H9 (cell line): ENCODE results near the gene TMPRSS7. TPM values are rescaled to one million over a fixed set of nuclear protein-coding genes. Genes with fewer than 3 reads are reported as not detected.
A peak's percentile ranks its signal among the peaks of the same experiment; 100 is the strongest.

Experiments
- DNase-seq: peaks from one replicate; pipeline ENCODE4 v3.0.0-alpha.2; 2017
- H2AFZ ChIP-seq: one replicate; pipeline ENCODE4 v1.6.1; 2013; ENCODE audit warnings: mild to moderate bottlenecking, low read length, control low read depth, moderate library complexity
- H2AK5ac ChIP-seq: 2 replicates; pipeline ENCODE4 v1.6.1; 2013; ENCODE audit warnings: low read length, control low read depth, mixed read lengths; ENCODE audit not compliant: insufficient read length
- H2BK120ac ChIP-seq: one replicate; pipeline ENCODE4 v1.6.1; 2013; ENCODE audit warnings: low read depth, mild to moderate bottlenecking, low read length, control low read depth, inconsistent platforms; ENCODE audit not compliant: poor library complexity, severe bottlenecking
- H2BK12ac ChIP-seq: 2 replicates; pipeline ENCODE4 v1.6.1; 2013; ENCODE audit warnings: low read length, control low read depth, mixed read lengths, low read depth; ENCODE audit not compliant: insufficient read length
- H2BK15ac ChIP-seq: 2 replicates; pipeline ENCODE4 v1.6.1; 2013; ENCODE audit warnings: low read depth, low read length, control low read depth
- H2BK20ac ChIP-seq: one replicate; pipeline ENCODE4 v1.6.1; 2013; ENCODE audit warnings: low read depth, mild to moderate bottlenecking, low read length, control low read depth, inconsistent platforms; ENCODE audit not compliant: poor library complexity, severe bottlenecking
- H2BK5ac ChIP-seq: 2 replicates; pipeline ENCODE4 v1.6.1; 2013; ENCODE audit warnings: low read length, control low read depth, mixed read lengths; ENCODE audit not compliant: insufficient read length
- H3K14ac ChIP-seq: 2 replicates; pipeline ENCODE4 v1.6.1; 2013; ENCODE audit warnings: low read length, control low read depth; ENCODE audit not compliant: insufficient read depth
- H3K18ac ChIP-seq: 2 replicates; pipeline ENCODE4 v1.6.1; 2013; ENCODE audit warnings: low read depth, mild to moderate bottlenecking, mixed read lengths, low read length, control low read depth; ENCODE audit not compliant: insufficient read length
- H3K23ac ChIP-seq: 2 replicates; pipeline ENCODE4 v1.6.1; 2013; ENCODE audit warnings: low read length, control low read depth, mixed read lengths, low read depth; ENCODE audit not compliant: insufficient read length
- H3K23me2 ChIP-seq: 2 replicates; pipeline ENCODE4 v1.6.1; 2013; ENCODE audit warnings: low read depth, mild to moderate bottlenecking, mixed read lengths, low read length, control low read depth; ENCODE audit not compliant: insufficient read length, poor library complexity, severe bottlenecking
- H3K27ac ChIP-seq: 2 replicates; pipeline ENCODE4 v1.5.1; 2013; ENCODE audit warnings: low read length, control low read depth, mixed read lengths, low read depth; ENCODE audit not compliant: insufficient read length
- H3K27me3 ChIP-seq: 2 replicates; pipeline ENCODE4 v1.6.1; 2013; ENCODE audit warnings: low read length, control low read depth, inconsistent platforms; ENCODE audit not compliant: insufficient read depth
- H3K4ac ChIP-seq: 2 replicates; pipeline ENCODE4 v1.6.1; 2013; ENCODE audit warnings: low read depth, mild to moderate bottlenecking, control low read depth, inconsistent platforms, low read length, moderate library complexity
- H3K4me1 ChIP-seq: 2 replicates; pipeline ENCODE4 v1.6.1; 2013; ENCODE audit warnings: low read length, control low read depth, inconsistent platforms; ENCODE audit not compliant: insufficient read depth
- H3K4me2 ChIP-seq: 2 replicates; pipeline ENCODE4 v1.6.1; 2013; ENCODE audit warnings: low read length, control low read depth, mixed read lengths; ENCODE audit not compliant: insufficient read length, insufficient read depth
- H3K56ac ChIP-seq: 2 replicates; pipeline ENCODE4 v1.6.1; 2013; ENCODE audit warnings: low read depth, mild to moderate bottlenecking, mixed read lengths, low read length, control low read depth; ENCODE audit not compliant: insufficient read length
- H3K79me1 ChIP-seq: 2 replicates; pipeline ENCODE4 v1.6.1; 2013; ENCODE audit warnings: low read depth, mild to moderate bottlenecking, moderate library complexity, low read length, control low read depth, inconsistent platforms; ENCODE audit not compliant: insufficient read depth, poor library complexity, severe bottlenecking
- H3K79me2 ChIP-seq: 2 replicates; pipeline ENCODE4 v1.6.1; 2013; ENCODE audit warnings: low read length, control low read depth, inconsistent platforms; ENCODE audit not compliant: insufficient read depth
- H3K9ac ChIP-seq: 2 replicates; pipeline ENCODE4 v1.6.1; 2013; ENCODE audit warnings: low read length, control low read depth, mixed read lengths; ENCODE audit not compliant: insufficient read length; ENCODE audit errors: extremely low read depth
- H3K9me3 ChIP-seq: one replicate; pipeline ENCODE4 v1.6.1; 2013; ENCODE audit warnings: low read depth, low read length, inconsistent platforms; ENCODE audit not compliant: control insufficient read depth
- H3T11ph ChIP-seq: one replicate; pipeline ENCODE4 v1.6.1; 2013; ENCODE audit warnings: mild to moderate bottlenecking, low read length, control low read depth, inconsistent platforms
- H4K20me1 ChIP-seq: one replicate; pipeline ENCODE4 v1.6.1; 2013; ENCODE audit not compliant: control insufficient read depth, insufficient read length, insufficient read depth
- H4K5ac ChIP-seq: 2 replicates; pipeline ENCODE4 v1.6.1; 2013; ENCODE audit warnings: low read depth, mild to moderate bottlenecking, mixed read lengths, low read length, control low read depth; ENCODE audit not compliant: insufficient read length
- H4K8ac ChIP-seq: replicated peaks from 2 replicates; pipeline ENCODE4 v1.6.1; 2013; ENCODE audit warnings: low read length, control low read depth, mixed read lengths, low read depth; ENCODE audit not compliant: insufficient read length
- H4K91ac ChIP-seq: 2 replicates; pipeline ENCODE4 v1.6.1; 2013; ENCODE audit warnings: low read depth, mild to moderate bottlenecking, moderate library complexity, mixed read lengths, low read length, control low read depth; ENCODE audit not compliant: insufficient read length
- H3K27ac Mint-ChIP-seq, 3 experiments: 2 replicates in 2 of 3; 3 replicates in 1 of 3; pipeline ENCODE4 v1.8.0; 2020 to 2021; ENCODE audit warnings: mixed read lengths in 3 of 3, mild to moderate bottlenecking in 1 of 3, moderate library complexity in 1 of 3
- H3K27me3 Mint-ChIP-seq: 2 replicates; pipeline ENCODE4 v1.8.0; 2021; ENCODE audit warnings: low read depth, mild to moderate bottlenecking, moderate library complexity, mixed read lengths
- H3K36me3 Mint-ChIP-seq, 3 experiments: 2 replicates in 2 of 3; 3 replicates in 1 of 3; pipeline ENCODE4 v1.8.0; 2020 to 2021; ENCODE audit warnings: low read depth in 3 of 3, mixed read lengths in 3 of 3; ENCODE audit not compliant: insufficient read depth in 1 of 3
- H3K4me1 Mint-ChIP-seq, 2 experiments: 2 replicates each; pipeline ENCODE4 v1.8.0; 2020; ENCODE audit warnings: mixed read lengths in 2 of 2
- H3K4me3 Mint-ChIP-seq, 2 experiments: 2 replicates in 1 of 2; 3 replicates in 1 of 2; pipeline ENCODE4 v1.8.0; 2020 to 2021; ENCODE audit warnings: mild to moderate bottlenecking in 2 of 2, mixed read lengths in 2 of 2, moderate library complexity in 1 of 2
- H3K9me3 Mint-ChIP-seq, 2 experiments: 2 replicates in 1 of 2; 3 replicates in 1 of 2; pipeline ENCODE4 v1.8.0; 2020; ENCODE audit warnings: mild to moderate bottlenecking in 2 of 2, mixed read lengths in 2 of 2, moderate library complexity in 1 of 2
- CTCF ChIP-seq: fragments of 200-600 bp; sonication (generic); conservative IDR thresholded peaks from 3 replicates; pipeline ENCODE4 v1.8.0; 2021; ENCODE audit warnings: antibody characterized with exemption, mild to moderate bottlenecking
- WGBS: extraction: QIAGEN DNeasy Blood & Tissue Kit; methylation state at CpG from one replicate; pipeline ENCODE4 v1.1.7; 2013; ENCODE audit warnings: missing lambda C conversion rate, low lambda C conversion rate, mixed read lengths; ENCODE audit not compliant: insufficient read length; ENCODE audit errors: extremely low coverage; 5-methylcytosine and 5-hydroxymethylcytosine counted together
- total RNA-seq: library from RNA; stranded (reverse); gene quantifications from 2 replicates; pipeline ENCODE4 v1.2.1, GENCODE V29; 2021

The TMPRSS7 gene
- total RNA-seq, 1 experiment from 2014 or later, result not detected

GRCh38 chr3:112059497-112059896, 25.0 kb downstream of the TMPRSS7 start:
- H3K23ac ChIP-seq, result no peak overlapping the region
- H3K27me3 ChIP-seq, result no peaks in the 10 kb centered on the region
- H3K23me2 ChIP-seq, result no peaks in the 10 kb centered on the region
- no peak overlapping the region for H3T11ph ChIP-seq
- Mint-ChIP-seq H3K27ac (peak overlapping the region in 1 of 3 experiments; percentile 33; a peak in 1 of 7 replicates), H3K27me3 (no peaks in the 10 kb centered on the region), H3K36me3 (peaks cover 0 to 5% (median 4%) of the 10 kb centered on the region in 3 experiments; a peak in 4 of 7 replicates), H3K4me3 (no peak overlapping the region), H3K9me3 (peaks cover 4 to 10% of the 10 kb centered on the region in 2 experiments; a peak in 4 of 5 replicates), H3K4me1 (peaks cover 7 to 15% of the 10 kb centered on the region in 2 experiments)
- H2AFZ ChIP-seq, result no peak overlapping the region
- H2BK15ac ChIP-seq, result no peak overlapping the region
- H3K18ac ChIP-seq, result no peak overlapping the region
- no peak for DNase-seq
- H3K9me3 ChIP-seq, result no peaks in the 10 kb centered on the region
- no peak overlapping the region for H2BK12ac ChIP-seq
- H2BK20ac ChIP-seq, result no peak overlapping the region
- H3K79me1 ChIP-seq, result no peaks in the 10 kb centered on the region
- no peaks in the 10 kb centered on the region for H3K4me1 ChIP-seq
- no peak overlapping the region for H3K4me2 ChIP-seq
- no peak overlapping the region for H3K14ac ChIP-seq
- no peak overlapping the region for H2AK5ac ChIP-seq
- no peak overlapping the region for H4K91ac ChIP-seq
- H4K20me1 ChIP-seq, result no peaks in the 10 kb centered on the region
- no peak overlapping the region for H4K5ac ChIP-seq
- no CpG with 5 or more reads among the region's 1 CpG for WGBS
- H2BK120ac ChIP-seq, result no peak overlapping the region
- no peak overlapping the region for H3K56ac ChIP-seq
- no peak overlapping the region for H3K4ac ChIP-seq
- no peak for TF ChIP-seq CTCF
- H3K9ac ChIP-seq, result no peak overlapping the region
- no peak overlapping the region for H4K8ac ChIP-seq
- no peak overlapping the region for H2BK5ac ChIP-seq
- H3K79me2 ChIP-seq, result no peaks in the 10 kb centered on the region
- H3K27ac ChIP-seq, result no peak overlapping the region
